Mammary epithelial cell (primary cell): ENCODE data around the gene BNC2.

ENCODE experiments used
- EZH2 ChIP-seq: IDR thresholded peaks from 2 replicates; pipeline ENCODE4 v1.6.1; 2012; ENCODE audit warnings: low read length, inconsistent platforms, borderline replicate concordance
- TF ChIP-seq, protein P1 (sequence below), 2 donors: IDR thresholded peaks in 1 of 2; conservative IDR thresholded peaks in 1 of 2; 2 replicates each; pipeline ENCODE4 v1.5.1; 2011 to 2012; ENCODE audit warnings: inconsistent platforms in 2 of 2, low read length in 2 of 2, mild to moderate bottlenecking in 2 of 2, control low read depth in 1 of 2, low read depth in 1 of 2; ENCODE audit not compliant: insufficient read depth in 1 of 2; ENCODE audit errors: extremely low read depth in 1 of 2

DNA sequence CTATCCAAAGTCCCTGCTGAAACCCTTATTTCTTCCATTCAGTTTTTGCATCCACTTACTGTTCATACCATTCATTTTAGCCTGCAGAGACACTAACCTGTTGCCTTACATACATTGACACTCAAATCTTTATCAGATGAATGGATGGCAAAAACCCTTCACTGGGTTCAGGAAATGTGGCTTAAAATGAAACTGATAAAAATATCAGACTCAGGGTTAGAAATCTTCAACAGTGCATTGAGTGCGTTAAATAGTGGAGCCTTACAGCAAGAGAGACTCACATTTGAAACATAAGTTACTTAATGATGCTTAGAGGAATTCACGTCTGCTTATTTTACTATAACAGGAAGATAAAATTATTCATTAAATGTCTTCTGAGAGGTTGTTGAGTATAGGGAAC, 28.0 kb upstream of the BNC2 start:
- TF ChIP-seq, protein P1, sequence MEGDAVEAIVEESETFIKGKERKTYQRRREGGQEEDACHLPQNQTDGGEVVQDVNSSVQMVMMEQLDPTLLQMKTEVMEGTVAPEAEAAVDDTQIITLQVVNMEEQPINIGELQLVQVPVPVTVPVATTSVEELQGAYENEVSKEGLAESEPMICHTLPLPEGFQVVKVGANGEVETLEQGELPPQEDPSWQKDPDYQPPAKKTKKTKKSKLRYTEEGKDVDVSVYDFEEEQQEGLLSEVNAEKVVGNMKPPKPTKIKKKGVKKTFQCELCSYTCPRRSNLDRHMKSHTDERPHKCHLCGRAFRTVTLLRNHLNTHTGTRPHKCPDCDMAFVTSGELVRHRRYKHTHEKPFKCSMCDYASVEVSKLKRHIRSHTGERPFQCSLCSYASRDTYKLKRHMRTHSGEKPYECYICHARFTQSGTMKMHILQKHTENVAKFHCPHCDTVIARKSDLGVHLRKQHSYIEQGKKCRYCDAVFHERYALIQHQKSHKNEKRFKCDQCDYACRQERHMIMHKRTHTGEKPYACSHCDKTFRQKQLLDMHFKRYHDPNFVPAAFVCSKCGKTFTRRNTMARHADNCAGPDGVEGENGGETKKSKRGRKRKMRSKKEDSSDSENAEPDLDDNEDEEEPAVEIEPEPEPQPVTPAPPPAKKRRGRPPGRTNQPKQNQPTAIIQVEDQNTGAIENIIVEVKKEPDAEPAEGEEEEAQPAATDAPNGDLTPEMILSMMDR (conservative IDR thresholded peaks at IDR 0.05 in 1 of 2, IDR thresholded peaks at IDR 0.05 in 1 of 2; ENCODE audit: extremely low read depth in 1 of 2, insufficient read depth in 1 of 2, low read depth in 1 of 2, low read length in 2 of 2) = no peak
- no peak for TF ChIP-seq EZH2
